ENCODE data around the gene MANSC4.

Gene MANSC4

GRCh38 chr12:27779920-27780611 is at the start of gene MANSC4, which contains the start of gene KLHL42:
TSS of gene MANSC4 (minus strand) at chr12:27780236. CDS start at chr12:27771276, 8,960 bp downstream.
TSS of gene KLHL42 (plus strand) at chr12:27780233. CDS start at chr12:27780331, 98 bp downstream.
- DNase-seq = peak; percentile 64

GRCh38 chr12:27828196-27828595 is 48.2 kb upstream of the MANSC4 start:
- DNase-seq = no peak

GRCh38 chr12:27826076-27826475 is 46.0 kb upstream of the MANSC4 start:
- no peak for DNase-seq

- no peak for DNase-seq
Observed at GRCh38 chr12:27824126-27824842, 44.2 kb upstream of the MANSC4 start.

- no peak for DNase-seq
Observed at GRCh38 chr12:27823038-27823437, 43.0 kb upstream of the MANSC4 start.

GRCh38 chr12:27822076-27822712 is 42.2 kb upstream of the MANSC4 start:
- DNase-seq = peak; percentile 42

- DNase-seq = peak; percentile 18
Observed at GRCh38 chr12:27821259-27821973, 41.4 kb upstream of the MANSC4 start.

GRCh38 chr12:27820564-27820963 is 40.5 kb upstream of the MANSC4 start:
- no peak for DNase-seq

- no peak for DNase-seq
Observed at GRCh38 chr12:27818401-27818918, 38.4 kb upstream of the MANSC4 start.

GRCh38 chr12:27817766-27818165 is 37.7 kb upstream of the MANSC4 start:
- no peak for DNase-seq

- DNase-seq = no peak
Observed at GRCh38 chr12:27814851-27815591, 35.0 kb upstream of the MANSC4 start.

- no peak for DNase-seq
Observed at GRCh38 chr12:27814411-27814810, 34.4 kb upstream of the MANSC4 start.

- DNase-seq = no peak
Observed at GRCh38 chr12:27812502-27812901, 32.5 kb upstream of the MANSC4 start.

- no peak for DNase-seq
Observed at GRCh38 chr12:27810756-27811155, 30.7 kb upstream of the MANSC4 start.

GRCh38 chr12:27808841-27809240 is 28.8 kb upstream of the MANSC4 start:
- DNase-seq = no peak

- DNase-seq = peak; percentile 18
Observed at GRCh38 chr12:27807063-27807703, 27.1 kb upstream of the MANSC4 start.

GRCh38 chr12:27806259-27806658 is 26.2 kb upstream of the MANSC4 start:
- no peak for DNase-seq

GRCh38 chr12:27805238-27805637 is 25.2 kb upstream of the MANSC4 start:
- DNase-seq = no peak

GRCh38 chr12:27802936-27803335 is 22.9 kb upstream of the MANSC4 start:
- no peak for DNase-seq

- no peak for DNase-seq
Observed at GRCh38 chr12:27802511-27802910, 22.5 kb upstream of the MANSC4 start.

GRCh38 chr12:27801630-27802029 is 21.6 kb upstream of the MANSC4 start:
- no peak for DNase-seq

GRCh38 chr12:27800819-27801218 is 20.8 kb upstream of the MANSC4 start:
- DNase-seq = no peak

Data from activated CD8-positive, alpha-beta memory T cell treated with anti-CD3 and anti-CD28 coated beads, Interleukin-2, amount 50 U/mL, for 4 hours (primary cell).